WTC11 (cell line): ENCODE data around the gene TNFSF9.

Experiments
- CREB1 ChIP-seq: sonication (generic); formaldehyde crosslinking; IDR thresholded peaks from 2 replicates; pipeline ENCODE4 v1.8.0; 2023; ENCODE audit warnings: mild to moderate bottlenecking, missing genetic modification reagents
- ELF4 ChIP-seq: sonication (generic); formaldehyde crosslinking; IDR thresholded peaks from 2 replicates; pipeline ENCODE4 v1.8.1; 2022; ENCODE audit warnings: low read depth, mild to moderate bottlenecking, moderate library complexity, missing genetic modification reagents
- IRF2 ChIP-seq: sonication (generic); formaldehyde crosslinking; IDR thresholded peaks from 2 replicates; pipeline ENCODE4 v1.8.0; 2022; ENCODE audit warnings: low read depth, missing genetic modification reagents, borderline replicate concordance
- TF ChIP-seq, protein P1 (sequence below): fragments of 200-600 bp; IDR thresholded peaks from 2 replicates; pipeline ENCODE4 v1.8.0; 2022; ENCODE audit warnings: antibody characterized with exemption
- TF ChIP-seq, protein P2 (sequence below): sonication (generic); formaldehyde crosslinking; IDR thresholded peaks from 2 replicates; pipeline ENCODE4 v1.8.0; 2022; ENCODE audit warnings: mild to moderate bottlenecking, missing genetic modification reagents
- TF ChIP-seq, protein P3 (sequence below): sonication (generic); formaldehyde crosslinking; IDR thresholded peaks from 2 replicates; pipeline ENCODE4 v1.8.1; 2022; ENCODE audit warnings: low read depth, mild to moderate bottlenecking, moderate library complexity, missing genetic modification reagents, borderline replicate concordance

DNA sequence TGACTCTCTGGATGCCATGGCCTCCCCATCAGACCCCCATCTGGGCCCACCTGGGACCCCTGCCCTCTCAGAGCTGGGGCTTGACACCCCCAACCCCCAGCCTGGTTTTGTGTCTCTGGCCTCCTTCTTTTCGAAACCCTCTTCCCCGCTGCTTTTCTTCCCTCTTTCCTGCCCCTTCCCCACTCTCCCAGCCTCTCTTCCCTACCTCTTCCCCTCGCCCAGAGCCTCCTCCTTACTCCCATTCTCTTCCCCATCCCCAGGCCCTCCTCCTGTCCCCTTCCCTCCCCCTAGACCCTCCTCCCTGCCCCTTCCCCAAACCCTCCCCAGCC is 2.1 kb downstream of the TNFSF9 start:
- TF ChIP-seq, protein P1, sequence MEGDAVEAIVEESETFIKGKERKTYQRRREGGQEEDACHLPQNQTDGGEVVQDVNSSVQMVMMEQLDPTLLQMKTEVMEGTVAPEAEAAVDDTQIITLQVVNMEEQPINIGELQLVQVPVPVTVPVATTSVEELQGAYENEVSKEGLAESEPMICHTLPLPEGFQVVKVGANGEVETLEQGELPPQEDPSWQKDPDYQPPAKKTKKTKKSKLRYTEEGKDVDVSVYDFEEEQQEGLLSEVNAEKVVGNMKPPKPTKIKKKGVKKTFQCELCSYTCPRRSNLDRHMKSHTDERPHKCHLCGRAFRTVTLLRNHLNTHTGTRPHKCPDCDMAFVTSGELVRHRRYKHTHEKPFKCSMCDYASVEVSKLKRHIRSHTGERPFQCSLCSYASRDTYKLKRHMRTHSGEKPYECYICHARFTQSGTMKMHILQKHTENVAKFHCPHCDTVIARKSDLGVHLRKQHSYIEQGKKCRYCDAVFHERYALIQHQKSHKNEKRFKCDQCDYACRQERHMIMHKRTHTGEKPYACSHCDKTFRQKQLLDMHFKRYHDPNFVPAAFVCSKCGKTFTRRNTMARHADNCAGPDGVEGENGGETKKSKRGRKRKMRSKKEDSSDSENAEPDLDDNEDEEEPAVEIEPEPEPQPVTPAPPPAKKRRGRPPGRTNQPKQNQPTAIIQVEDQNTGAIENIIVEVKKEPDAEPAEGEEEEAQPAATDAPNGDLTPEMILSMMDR, result no peak
- TF ChIP-seq IRF2 (CRISPR knock-in tag) (no peak), ELF4 (CRISPR knock-in tag) (no peak), CREB1 (CRISPR knock-in tag) (no peak)
- TF ChIP-seq, protein P2, sequence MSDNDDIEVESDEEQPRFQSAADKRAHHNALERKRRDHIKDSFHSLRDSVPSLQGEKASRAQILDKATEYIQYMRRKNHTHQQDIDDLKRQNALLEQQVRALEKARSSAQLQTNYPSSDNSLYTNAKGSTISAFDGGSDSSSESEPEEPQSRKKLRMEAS (CRISPR knock-in tag), result no peak
- TF ChIP-seq, protein P3, sequence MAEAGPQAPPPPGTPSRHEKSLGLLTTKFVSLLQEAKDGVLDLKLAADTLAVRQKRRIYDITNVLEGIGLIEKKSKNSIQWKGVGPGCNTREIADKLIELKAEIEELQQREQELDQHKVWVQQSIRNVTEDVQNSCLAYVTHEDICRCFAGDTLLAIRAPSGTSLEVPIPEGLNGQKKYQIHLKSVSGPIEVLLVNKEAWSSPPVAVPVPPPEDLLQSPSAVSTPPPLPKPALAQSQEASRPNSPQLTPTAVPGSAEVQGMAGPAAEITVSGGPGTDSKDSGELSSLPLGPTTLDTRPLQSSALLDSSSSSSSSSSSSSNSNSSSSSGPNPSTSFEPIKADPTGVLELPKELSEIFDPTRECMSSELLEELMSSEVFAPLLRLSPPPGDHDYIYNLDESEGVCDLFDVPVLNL (CRISPR knock-in tag), result no peak
